HepG2 (cell line): ENCODE results near the gene UBTD2. TPM values are rescaled to one million over a fixed set of nuclear protein-coding genes. Genes with fewer than 3 reads are reported as not detected.

ENCODE experiments used
- ATAC-seq: fragments of 200-7000 bp; cut with Tn5 transposase; 3 replicates; pipeline ENCODE4 v1.9.1; 2020; ENCODE audit warnings: mild to moderate bottlenecking, moderate library complexity
- BruUV-seq: library from RNA; stranded (reverse); fragments of 400-500 nt; replicated peaks from 2 replicates; lab custom pipeline; 2021; lab: Mats Ljungman, UMichigan
- CTCF ChIA-PET: fragments of 300-600 bp; formaldehyde crosslinking; extraction: SDS; loops from one replicate; lab custom pipeline; 2021; ENCODE audit warnings: low total read pairs, inconsistent platforms, low intra/inter-chr PET ratio; lab: Yijun Ruan, JAX
- POLR2A ChIA-PET: fragments of 350-600 bp; sonication (Branson Sonifier 250); formaldehyde crosslinking; loops from one replicate; lab custom pipeline; 2020; ENCODE audit warnings: antibody characterized with exemption, inconsistent platforms; lab: Yijun Ruan, JAX
- DNase-seq: peaks from one replicate; pipeline ENCODE4 v3.0.0-alpha.2; 2015; ENCODE audit warnings: low spot score
- FAIRE-seq: peaks from 3 replicates; lab custom pipeline; 2011; peaks lifted over from hg19 to GRCh38; lab: Jason Lieb, UNC
- H2AFZ ChIP-seq: one replicate; pipeline ENCODE4 v1.6.1; 2011; ENCODE audit warnings: low read length, inconsistent platforms
- H3K27ac ChIP-seq: fragments of 300-600 bp; 3 replicates; pipeline ENCODE4 v1.8.0; 2011; ENCODE audit warnings: mixed run types, mild to moderate bottlenecking, mixed read lengths, low read length, inconsistent platforms; ENCODE audit not compliant: insufficient read depth; ENCODE audit errors: extremely low read length
- H3K27me3 ChIP-seq, 2 experiments: fragments of 200-600 bp in 1 of 2; 2 replicates in 1 of 2; 3 replicates in 1 of 2; pipeline versions ENCODE4 v1.6.0 to v1.8.0; 2011; ENCODE audit warnings: low read length in 2 of 2, mild to moderate bottlenecking in 2 of 2, moderate library complexity in 2 of 2, inconsistent platforms in 1 of 2; ENCODE audit not compliant: insufficient read depth in 2 of 2, control insufficient read depth in 1 of 2
- H3K36me3 ChIP-seq, 2 experiments: fragments of 200-600 bp in 1 of 2; replicated peaks in 1 of 2; 2 replicates in 1 of 2; 3 replicates in 1 of 2; pipeline versions ENCODE4 v1.5.1 to v1.8.0; 2011; ENCODE audit warnings: low read length in 2 of 2, inconsistent platforms in 1 of 2; ENCODE audit not compliant: insufficient read depth in 2 of 2, control insufficient read depth in 1 of 2
- H3K4me1 ChIP-seq: 2 replicates; pipeline ENCODE4 v1.5.1; 2012; ENCODE audit warnings: low read length, inconsistent platforms; ENCODE audit not compliant: insufficient read depth
- H3K4me2 ChIP-seq: 2 replicates; pipeline ENCODE4 v1.6.0; 2011; ENCODE audit warnings: low read depth, low read length, inconsistent platforms
- H3K4me3 ChIP-seq, 3 experiments: fragments of 200-600 bp in 1 of 3; sonication (generic), shearing (Covaris generic) in 1 of 3; replicated peaks in 1 of 3; 2 replicates each; pipeline ENCODE4 v1.5.1; 2011 to 2016; ENCODE audit warnings: low read length in 3 of 3, inconsistent platforms in 2 of 3, low read depth in 2 of 3, mild to moderate bottlenecking in 2 of 3, control low read depth in 1 of 3, mixed read lengths in 1 of 3; ENCODE audit not compliant: insufficient read depth in 1 of 3
- H3K79me2 ChIP-seq: one replicate; pipeline ENCODE4 v1.6.1; 2011; ENCODE audit warnings: low read length, inconsistent platforms; ENCODE audit not compliant: insufficient read depth
- H3K9ac ChIP-seq: 2 replicates; pipeline ENCODE4 v1.6.0; 2011; ENCODE audit warnings: mild to moderate bottlenecking, low read depth, low read length, inconsistent platforms; ENCODE audit not compliant: insufficient read depth
- H3K9me3 ChIP-seq: 2 replicates; pipeline ENCODE4 v1.5.1; 2012; ENCODE audit warnings: mild to moderate bottlenecking, low read length
- H4K20me1 ChIP-seq: 2 replicates; pipeline ENCODE4 v1.6.0; 2011; ENCODE audit warnings: inconsistent platforms, mild to moderate bottlenecking, low read length, moderate library complexity; ENCODE audit not compliant: insufficient read depth
- ARID4A ChIP-seq: sonication (generic); formaldehyde crosslinking; IDR thresholded peaks from 2 replicates; pipeline ENCODE4 v1.5.0; 2020; ENCODE audit warnings: mild to moderate bottlenecking, missing genetic modification reagents, borderline replicate concordance
- ATF1 ChIP-seq: IDR thresholded peaks from 2 replicates; pipeline ENCODE4 v1.6.1; 2016; ENCODE audit warnings: mild to moderate bottlenecking, control low read depth
- ATF2 ChIP-seq: sonication (generic); formaldehyde crosslinking; IDR thresholded peaks from 2 replicates; pipeline ENCODE4 v1.4.0; 2020; ENCODE audit warnings: missing genetic modification reagents
- ATF3 ChIP-seq: sonication (generic); formaldehyde crosslinking; IDR thresholded peaks from 2 replicates; pipeline ENCODE4 v1.4.0; 2020; ENCODE audit warnings: missing genetic modification reagents
- BCL3 ChIP-seq: sonication (generic); formaldehyde crosslinking; IDR thresholded peaks from 2 replicates; pipeline ENCODE4 v1.5.1; 2020; ENCODE audit warnings: mild to moderate bottlenecking, missing genetic modification reagents, moderate library complexity
- GATAD2A ChIP-seq: IDR thresholded peaks from 2 replicates; pipeline ENCODE4 v1.6.1; 2016
- KMT2B ChIP-seq: IDR thresholded peaks from 2 replicates; pipeline ENCODE4 v1.6.1; 2016; ENCODE audit warnings: missing genetic modification reagents, missing compliant biosample characterization
- SP1 ChIP-seq, 2 experiments: fragments of 450-650 bp in 1 of 2; sonication (generic) in 1 of 2; formaldehyde crosslinking in 1 of 2; IDR thresholded peaks; 2 replicates each; pipeline versions ENCODE4 v1.4.0 to v1.6.1; 2016 to 2020; ENCODE audit warnings: missing genetic modification reagents in 1 of 2
- TOPORS ChIP-seq: sonication (generic); formaldehyde crosslinking; IDR thresholded peaks from 2 replicates; pipeline ENCODE4 v1.8.0; 2023; ENCODE audit warnings: mild to moderate bottlenecking, missing genetic modification reagents
- ZBTB34 ChIP-seq: sonication (generic); formaldehyde crosslinking; IDR thresholded peaks from 2 replicates; pipeline ENCODE4 v1.8.0; 2022; ENCODE audit warnings: mild to moderate bottlenecking, missing genetic modification reagents
- ZC3H13 ChIP-seq: sonication (generic); formaldehyde crosslinking; IDR thresholded peaks from 2 replicates; pipeline ENCODE4 v1.8.1; 2023; ENCODE audit warnings: mild to moderate bottlenecking, missing genetic modification reagents, moderate library complexity
- ZNF234 ChIP-seq: sonication (generic); formaldehyde crosslinking; conservative IDR thresholded peaks from 2 replicates; pipeline ENCODE4 v1.5.1; 2020; ENCODE audit warnings: mild to moderate bottlenecking, missing genetic modification reagents
- ZNF331 ChIP-seq: sonication (generic); formaldehyde crosslinking; IDR thresholded peaks from 2 replicates; pipeline ENCODE4 v1.4.0; 2020; ENCODE audit warnings: missing genetic modification reagents
- ZNF530 ChIP-seq: sonication (generic); formaldehyde crosslinking; IDR thresholded peaks from 2 replicates; pipeline ENCODE4 v1.5.0; 2020; ENCODE audit warnings: low read depth, mild to moderate bottlenecking, missing genetic modification reagents
- ZNF790 ChIP-seq: sonication (generic); formaldehyde crosslinking; IDR thresholded peaks from 2 replicates; pipeline ENCODE4 v1.8.0; 2022; ENCODE audit warnings: missing genetic modification reagents, mild to moderate bottlenecking, borderline replicate concordance
- WGBS: methylation state at CpG from one replicate; pipeline ENCODE4 v1.1.6; 2017; ENCODE audit warnings: low lambda C conversion rate; 5-methylcytosine and 5-hydroxymethylcytosine counted together
- in situ Hi-C: cut with HindIII; loops from 2 replicates; pipeline ENCODE4 v1.10.0; 2017; ENCODE audit warnings: low pct_unique_long_range_greater_than_20kb; ENCODE audit not compliant: extremely low pct_ligation_motif_present
- intact Hi-C: fragments of 100-400 bp; cut with micrococcal nuclease; formaldehyde crosslinking; loops from one replicate; pipeline ENCODE4 v1.10.0; 2022; ENCODE audit not compliant: unreplicated experiment
- polyA plus RNA-seq, 8 experiments: library from polyadenylated mRNA; depleted of rRNA in 3 of 8; stranded (reverse) in 7 of 8; unstranded in 1 of 8; fragments of >200 nt; fragmentation: Illumina TruSeq in 4 of 8; extraction: Trizol in 4 of 8; gene quantifications; 2 replicates each; pipeline versions ENCODE4 v1.2.1 to v1.2.3, GENCODE V29; 2011 to 2016; ENCODE audit warnings: low read depth in 4 of 8, missing spikeins in 1 of 8, mixed read lengths in 1 of 8; ENCODE audit not compliant: insufficient read depth in 1 of 8
- total RNA-seq, 5 experiments: library from RNA; depleted of rRNA; stranded (reverse); fragments of >200 nt; fragmentation: Illumina TruSeq; extraction: Trizol; gene quantifications; 2 replicates each; pipeline ENCODE4 v1.2.3, GENCODE V29; 2016; ENCODE audit warnings: low read depth in 1 of 5

UBTD2 gene
- total and polyA plus RNA-seq, 2 of the 13 experiments (the other 11 are each of a cell fraction or from before 2014, with no cell fraction given) = 15.2 to 24.1 TPM

GRCh38 chr5:172216345-172216744 is 67.2 kb downstream of the UBTD2 start:
- H4K20me1 ChIP-seq = no peaks in the 10 kb centered on the region; the same call in 1 of the 2 replicates
- DNase-seq = no peak
- ATAC-seq = no peak
- BruUV-seq = no TSS peak
- POLR2A ChIA-PET = no interaction called here
- H3K4me3 ChIP-seq = no peak overlapping the region
- no peak overlapping the region for H3K9ac ChIP-seq
- no peaks in the 10 kb centered on the region for H3K27me3 ChIP-seq
- no peak overlapping the region for H3K4me2 ChIP-seq
- no peak overlapping the region for H3K27ac ChIP-seq
- no peak overlapping the region for H2AFZ ChIP-seq
- CTCF ChIA-PET = no interaction called here
- 100% methylated on average over 3 of the region's 3 CpGs for WGBS
- intact Hi-C loops (no loop called here), in situ Hi-C loops (no loop called here)
- FAIRE-seq = no peak
- H3K79me2 ChIP-seq = peaks cover 16% of the 10 kb centered on the region
- peaks cover 12 to 44% of the 10 kb centered on the region in 2 experiments for H3K36me3 ChIP-seq
- H3K4me1 ChIP-seq = peaks cover 6% of the 10 kb centered on the region
- peaks cover 6% of the 10 kb centered on the region; the same call in 1 of the 2 replicates for H3K9me3 ChIP-seq
- no peak for TF ChIP-seq BCL3
- no peak for TF ChIP-seq KMT2B (CRISPR knock-in tag)
- no peak for TF ChIP-seq GATAD2A (CRISPR knock-in tag)
- no peak for TF ChIP-seq ARID4A (CRISPR knock-in tag)
- no peak for TF ChIP-seq ZNF234 (CRISPR knock-in tag)
- no peak for TF ChIP-seq ZBTB34 (CRISPR knock-in tag)
- TF ChIP-seq ZNF790 = no peak
- TF ChIP-seq ZC3H13 (CRISPR knock-in tag) = no peak
- TF ChIP-seq ATF2 (CRISPR knock-in tag) = no peak
- TF ChIP-seq ATF3 = no peak
- TF ChIP-seq ZNF530 = no peak
- no peak for TF ChIP-seq TOPORS
- TF ChIP-seq SP1 (IDR thresholded peaks at IDR 0.05) = no peak
- TF ChIP-seq SP1 (CRISPR knock-in tag; IDR thresholded peaks at IDR 0.05) = no peak
- no peak for TF ChIP-seq ATF1
- TF ChIP-seq ZNF331 (CRISPR knock-in tag) = no peak
